Right forelimb (tissue), 1 donor: ENCODE measurements around the gene RNF34.

Source experiments
- DNase-seq: peaks from one replicate; pipeline ENCODE4 v3.0.0-alpha.2; 2018

Gene RNF34

DNA sequence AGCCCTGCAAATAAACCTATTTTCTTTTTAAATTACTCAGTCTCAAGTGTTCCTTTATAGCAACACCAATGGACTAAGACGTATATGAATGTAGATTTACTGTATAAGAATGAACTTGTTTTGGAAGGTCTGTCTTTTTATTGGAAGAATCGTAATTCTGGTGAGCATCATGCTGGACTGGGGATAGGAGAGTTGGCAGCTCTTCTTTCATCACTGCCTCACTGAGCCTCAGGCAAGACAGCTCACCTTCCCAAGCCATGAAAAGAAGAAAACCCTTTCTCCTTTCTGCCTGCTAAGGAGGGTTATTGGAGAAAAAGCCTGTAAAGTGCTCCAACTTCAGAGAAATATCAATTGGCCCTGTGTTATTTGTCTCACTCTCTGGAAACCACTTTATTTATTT lies 9.1 kb upstream of the RNF34 start:
- DNase-seq = no peak

DNA sequence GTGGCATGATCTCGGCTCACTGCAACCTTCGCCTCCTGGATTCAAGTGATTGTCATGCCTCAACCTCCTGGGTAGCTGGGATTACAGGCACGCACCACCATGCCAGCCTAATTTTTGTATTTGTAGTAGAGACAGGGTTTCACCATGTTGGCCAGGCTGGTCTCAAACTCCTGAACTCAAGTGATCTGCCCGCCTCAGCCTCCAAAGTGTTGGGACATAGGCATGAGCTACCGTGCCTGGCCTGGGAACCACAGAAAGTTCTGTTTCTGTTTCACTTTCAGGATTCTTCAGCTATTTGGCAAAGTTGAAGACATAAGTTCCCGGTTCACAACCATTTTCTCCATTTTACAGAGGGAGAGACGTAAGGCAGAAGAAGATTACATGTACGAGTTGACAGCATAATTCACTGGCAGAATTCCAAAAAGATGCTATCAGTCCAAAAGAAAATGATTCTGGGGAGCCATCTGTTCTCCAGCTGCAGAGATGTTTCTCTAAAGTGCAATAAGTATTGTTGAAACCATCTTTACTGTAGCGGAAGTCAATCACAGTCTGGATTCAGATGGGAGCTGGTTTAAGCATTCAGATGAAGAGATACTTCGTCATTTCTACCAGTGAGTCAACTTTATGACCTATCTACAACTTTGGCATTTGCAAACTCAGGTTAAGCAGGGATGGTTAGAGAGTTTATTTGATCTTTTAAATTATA lies 8.1 kb upstream of the RNF34 start:
- DNase-seq = no peak

DNA sequence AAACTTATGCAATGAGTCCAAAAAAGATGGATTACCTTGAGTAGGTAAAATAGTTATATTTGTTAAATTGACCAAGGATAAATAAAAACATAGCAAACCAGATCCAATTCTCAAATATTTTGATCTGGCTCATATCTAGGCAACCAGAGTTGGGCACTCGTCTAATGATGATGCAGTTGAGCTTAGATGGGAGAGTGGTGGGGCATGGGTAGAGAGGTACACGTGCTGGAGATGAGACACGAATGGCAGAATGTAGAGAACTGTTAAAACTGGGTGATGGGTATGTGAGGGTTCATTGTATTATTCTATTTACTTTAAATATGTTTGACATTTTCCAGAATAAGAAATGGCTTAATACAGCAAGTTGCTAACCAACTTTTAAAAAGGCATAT lies 7.6 kb upstream of the RNF34 start:
- DNase-seq = no peak

DNA sequence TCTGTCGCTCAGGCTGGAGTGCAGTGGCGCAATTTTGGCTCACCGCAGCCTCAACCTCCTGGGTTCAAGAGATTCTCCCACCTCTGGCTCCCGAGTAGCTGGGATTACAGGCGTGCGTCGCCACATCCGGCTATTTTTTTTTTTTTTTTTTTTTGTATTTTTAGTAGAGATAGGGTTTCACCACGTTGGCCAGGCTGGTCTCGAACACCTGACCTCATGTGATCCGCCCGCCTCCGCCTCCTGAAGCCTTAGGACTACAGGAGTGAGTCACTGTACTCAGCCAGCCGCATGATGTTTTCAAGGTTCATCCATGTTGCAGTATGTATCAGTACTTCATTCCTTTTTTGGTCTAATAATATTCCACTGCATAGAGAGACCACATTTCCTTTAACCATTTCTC lies 2.4 kb upstream of the RNF34 start:
- DNase-seq = no peak

DNA sequence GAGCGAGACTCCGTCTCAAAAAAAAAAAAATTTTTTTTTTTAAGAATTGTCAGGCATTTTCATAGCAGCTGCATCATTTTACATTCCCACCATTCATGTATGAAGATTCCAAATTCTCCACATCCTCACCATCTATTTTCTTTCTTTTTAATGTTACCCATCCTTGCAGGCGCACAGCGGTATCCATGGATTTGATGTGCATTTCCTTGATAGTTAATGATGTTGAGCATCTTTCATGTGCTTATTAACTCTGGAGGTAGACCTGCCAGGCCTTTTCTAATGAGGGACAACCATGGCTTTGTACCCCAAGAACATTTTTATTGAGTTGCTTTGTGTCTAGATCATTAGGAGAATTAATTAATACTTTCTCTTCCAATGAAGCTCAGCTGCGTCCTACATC lies 1.6 kb upstream of the RNF34 start:
- DNase-seq = no peak

DNA sequence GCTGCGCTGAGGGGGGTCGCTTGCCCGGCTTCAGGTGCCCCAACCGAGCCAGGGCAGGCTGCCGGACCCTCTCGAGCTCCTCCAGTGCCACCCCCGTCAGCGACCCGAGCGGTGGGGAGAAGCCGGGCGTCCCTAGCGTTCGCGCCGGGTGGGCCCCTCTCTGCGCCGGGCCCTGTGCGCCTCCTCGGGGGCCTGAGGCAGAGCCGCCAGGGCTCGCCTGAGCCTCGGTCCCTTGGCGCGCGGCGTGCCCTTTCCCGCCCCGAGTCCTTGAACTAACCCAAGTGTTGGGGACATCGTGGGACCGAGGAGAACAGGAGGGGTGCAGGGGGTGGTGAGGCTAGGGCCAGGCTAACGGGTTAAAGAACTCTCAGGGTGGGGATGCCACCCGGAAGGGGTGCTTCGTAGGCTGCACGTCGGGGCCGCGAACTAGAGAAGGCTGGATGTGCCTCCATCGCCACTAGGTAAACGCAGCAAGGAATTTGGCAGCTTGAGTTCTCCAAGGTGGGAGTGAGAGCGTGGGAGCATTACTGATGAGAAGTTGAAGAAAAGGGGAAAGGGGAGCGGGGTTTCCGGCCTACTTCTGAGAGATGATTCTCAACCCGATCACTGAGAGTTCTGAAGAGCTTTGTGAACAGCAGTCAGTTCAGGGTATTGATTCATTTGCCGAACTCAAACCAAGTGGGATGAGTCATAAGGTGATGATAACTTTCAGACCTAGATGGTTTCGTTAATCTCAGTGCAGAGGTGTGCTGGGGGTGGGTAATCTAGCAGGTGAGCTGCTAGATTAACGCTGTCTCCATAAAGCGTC lies 618 bp downstream of the RNF34 start:
- no peak for DNase-seq

DNA sequence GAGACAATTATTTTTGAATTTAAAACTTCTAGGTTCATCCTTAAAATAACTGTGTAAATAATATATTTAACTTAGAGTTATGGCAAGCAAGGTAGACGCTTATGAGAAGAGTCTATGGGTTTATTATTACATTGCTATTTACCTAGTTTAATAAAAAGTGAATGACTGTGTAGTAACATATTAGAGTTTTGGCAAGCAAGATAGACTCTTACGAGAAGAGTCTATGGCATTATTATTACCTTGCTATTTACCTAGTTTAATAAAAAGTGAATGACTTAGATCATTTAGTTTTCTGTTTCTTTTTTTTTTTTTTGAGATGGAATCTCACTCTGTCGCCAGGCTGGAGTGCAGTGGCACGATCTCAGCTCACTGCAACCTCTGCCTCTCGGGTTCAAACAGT lies 3.8 kb downstream of the RNF34 start:
- no peak for DNase-seq

DNA sequence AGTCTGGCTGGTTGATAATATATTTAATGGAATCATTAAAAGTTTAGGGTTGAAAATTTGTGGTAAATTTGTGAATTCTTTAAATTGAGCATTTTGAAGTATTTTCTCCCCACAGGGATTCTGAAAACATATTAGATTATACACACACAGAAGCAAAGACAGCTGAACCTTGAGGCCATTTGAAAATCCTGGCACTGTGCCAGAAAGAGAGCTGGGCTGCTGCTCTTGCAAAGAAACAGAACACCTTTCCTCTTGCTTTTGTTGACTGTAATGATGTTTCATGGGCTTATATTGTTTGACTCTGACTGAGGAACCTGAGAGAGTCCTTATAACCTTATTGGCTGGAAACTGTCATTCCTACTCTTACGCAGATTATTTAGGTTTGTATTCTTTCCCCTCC lies 4.8 kb downstream of the RNF34 start:
- DNase-seq = no peak

DNA sequence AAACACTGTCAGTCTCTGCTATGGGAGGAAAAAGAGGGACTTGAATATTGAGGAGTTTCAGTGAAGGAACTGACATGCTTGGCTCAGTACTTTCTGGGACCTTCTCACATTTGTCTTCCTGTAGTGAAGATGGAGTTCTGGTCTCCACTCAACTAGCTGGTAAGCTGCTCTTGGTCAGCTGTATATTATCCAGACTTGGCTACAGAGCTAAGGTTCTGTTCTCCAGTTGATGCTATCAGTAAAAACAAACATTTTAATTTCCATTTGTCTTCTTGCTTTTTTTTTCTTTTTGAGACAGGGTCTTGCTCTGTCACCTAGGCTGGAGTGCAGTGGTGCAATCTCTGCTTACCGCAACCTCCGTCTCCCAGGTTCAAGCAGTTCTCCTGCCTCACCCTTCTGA lies 5.3 kb downstream of the RNF34 start:
- DNase-seq = no peak

DNA sequence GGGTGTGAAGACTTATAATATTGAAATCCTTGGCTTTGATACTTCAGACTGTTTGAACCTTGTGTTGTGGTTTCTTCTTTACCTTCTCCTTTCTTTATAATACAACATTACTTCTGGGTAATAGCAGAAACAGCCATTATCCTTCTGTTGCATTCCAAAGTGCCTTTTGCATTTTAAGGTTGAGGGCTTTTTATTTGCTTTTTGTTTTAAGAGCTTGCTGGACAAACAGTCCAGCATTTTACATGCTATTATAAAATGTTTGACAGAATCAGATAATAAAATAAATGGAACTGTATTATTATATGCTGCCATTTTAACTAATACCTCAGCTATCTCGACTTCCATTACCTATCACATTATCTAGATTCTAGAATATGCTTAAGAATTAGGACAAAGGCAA lies 14.0 kb downstream of the RNF34 start:
- no peak for DNase-seq

DNA sequence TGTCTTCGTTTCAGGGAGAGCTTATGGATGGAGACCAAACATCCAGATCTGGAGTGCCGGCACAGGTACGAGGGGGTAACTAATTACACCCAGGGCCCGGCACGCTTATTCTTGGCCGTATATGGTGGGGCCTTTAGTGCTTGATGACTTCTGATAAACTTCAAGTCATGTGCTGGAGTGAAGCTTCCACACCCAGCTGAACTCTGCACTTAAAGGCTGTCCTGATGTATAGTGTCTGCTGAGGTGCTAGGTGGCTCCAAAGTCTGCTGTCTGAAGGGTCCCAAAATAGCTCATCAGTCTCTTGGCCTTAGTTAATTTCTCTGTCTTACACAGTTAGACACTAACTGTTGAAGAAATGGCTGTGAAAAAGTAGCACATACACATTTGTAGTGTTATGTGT lies 17.9 kb downstream of the RNF34 start:
- DNase-seq = no peak

DNA sequence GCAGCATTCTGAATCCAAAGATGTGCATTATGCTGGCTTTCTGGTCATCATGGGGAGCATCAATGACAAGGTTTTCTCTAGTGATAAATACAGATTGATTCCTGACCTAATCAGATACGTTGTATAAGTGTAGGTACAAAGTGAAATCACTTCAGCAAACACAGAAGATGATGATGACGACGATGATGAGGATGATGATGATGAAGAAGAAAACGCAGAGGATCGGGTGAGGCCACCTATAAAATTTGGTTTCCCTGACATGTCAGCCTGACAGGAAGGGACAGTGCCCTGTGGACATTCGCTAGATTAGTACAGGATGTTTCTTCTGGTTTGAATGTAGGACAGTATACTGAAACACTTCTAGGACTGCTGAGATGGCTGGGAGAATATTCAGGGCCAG lies 20.2 kb downstream of the RNF34 start:
- no peak for DNase-seq

DNA sequence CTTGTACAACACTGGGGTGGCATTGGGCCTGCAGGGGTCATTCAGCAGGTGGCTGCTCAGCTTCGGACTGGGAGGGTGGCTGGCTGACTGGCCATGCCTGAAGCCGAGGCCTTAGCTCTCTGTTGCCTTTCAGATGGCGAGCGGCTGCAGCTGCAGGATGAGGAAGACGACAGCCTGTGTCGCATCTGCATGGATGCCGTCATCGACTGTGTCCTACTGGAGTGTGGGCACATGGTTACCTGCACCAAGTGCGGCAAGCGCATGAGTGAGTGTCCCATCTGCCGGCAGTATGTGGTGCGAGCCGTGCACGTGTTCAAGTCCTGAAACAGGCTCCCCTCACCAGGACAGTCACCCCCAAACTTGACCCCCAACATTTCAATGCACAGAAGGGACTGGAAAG lies 23.3 kb downstream of the RNF34 start:
- no peak for DNase-seq

DNA sequence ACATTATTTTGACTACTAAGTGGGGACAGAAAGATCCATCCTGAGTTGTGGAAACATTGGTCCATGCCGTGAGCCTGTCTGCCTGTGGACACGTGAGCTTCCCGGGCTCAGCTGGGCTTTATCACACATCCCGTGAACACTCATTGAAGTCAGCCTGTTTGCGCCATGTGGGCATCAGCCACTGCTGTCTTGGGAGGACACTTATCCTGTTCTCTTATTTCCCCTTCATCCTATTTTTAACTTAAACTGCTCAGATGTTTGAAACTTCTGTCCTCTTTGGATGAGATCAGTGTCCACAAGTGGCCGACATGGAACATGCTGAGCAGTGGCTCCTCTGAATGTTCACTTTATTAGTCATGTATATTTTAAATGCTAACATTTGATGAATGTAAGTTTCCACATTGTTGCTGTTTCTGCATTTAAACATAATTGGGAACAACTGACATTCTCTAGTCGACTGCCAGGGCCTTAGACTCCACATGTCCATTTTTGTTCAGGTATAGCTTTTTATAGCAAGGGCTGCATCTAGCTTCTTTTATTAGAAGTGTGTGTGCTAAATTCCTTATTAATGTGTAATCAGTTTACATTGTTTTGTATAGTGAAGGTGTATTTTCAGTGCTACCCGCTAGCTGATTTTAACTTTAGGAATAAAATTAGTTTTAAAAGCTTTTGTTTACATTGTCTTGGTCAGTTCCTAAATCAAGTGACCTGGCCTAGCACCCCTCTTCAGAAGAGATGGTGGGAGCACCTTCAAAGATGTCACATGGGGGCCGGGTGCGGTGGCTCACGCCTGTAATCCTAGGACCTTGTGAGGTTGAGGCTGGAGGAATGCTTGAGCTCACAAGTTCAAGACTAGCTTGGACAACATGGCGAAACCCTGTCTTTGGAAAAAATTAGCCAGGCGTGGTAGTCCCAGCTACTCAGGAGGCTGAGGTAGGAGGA lies 24.0 kb downstream of the RNF34 start:
- DNase-seq = no peak

DNA sequence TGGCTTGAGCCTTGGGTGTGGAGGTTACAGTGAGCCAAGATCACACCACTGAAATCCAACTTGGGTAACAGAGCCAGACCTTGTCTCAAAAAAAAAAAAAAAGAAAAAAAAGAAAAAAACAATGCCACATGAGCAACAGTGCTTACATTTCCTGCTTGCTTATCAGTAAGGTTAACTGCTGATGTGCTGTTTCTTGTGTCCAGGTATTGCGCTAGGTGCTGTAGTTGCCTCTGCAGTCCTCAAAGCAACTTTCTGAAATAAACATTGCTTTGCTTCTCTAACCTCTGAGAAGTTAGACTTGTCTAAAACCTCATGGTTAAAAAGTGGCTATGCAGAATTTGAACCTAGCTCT lies 24.7 kb downstream of the RNF34 start:
- no peak for DNase-seq

DNA sequence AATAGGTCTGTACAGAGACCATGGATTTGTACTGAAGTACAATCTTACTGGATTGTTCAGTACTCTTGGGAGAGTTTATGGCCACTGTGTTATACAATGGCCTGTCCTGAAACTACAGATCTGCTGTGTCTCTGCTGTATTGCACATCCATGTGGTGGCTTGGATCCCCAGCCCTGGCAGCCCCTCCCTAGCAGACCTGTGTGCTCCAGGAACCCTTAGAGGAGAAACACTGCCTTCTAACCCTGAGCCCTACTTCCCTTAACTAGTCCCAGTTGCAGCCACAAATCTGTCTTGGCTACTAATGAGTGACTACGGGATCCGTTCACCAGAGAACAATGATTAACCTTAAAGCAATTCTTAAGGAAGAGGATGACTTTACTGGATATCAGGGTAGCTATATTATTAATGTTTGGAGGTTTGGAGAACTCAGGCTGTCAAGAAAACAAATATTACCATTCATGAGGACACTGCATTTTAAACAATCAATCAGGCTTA lies 27.7 kb downstream of the RNF34 start:
- DNase-seq = no peak

DNA sequence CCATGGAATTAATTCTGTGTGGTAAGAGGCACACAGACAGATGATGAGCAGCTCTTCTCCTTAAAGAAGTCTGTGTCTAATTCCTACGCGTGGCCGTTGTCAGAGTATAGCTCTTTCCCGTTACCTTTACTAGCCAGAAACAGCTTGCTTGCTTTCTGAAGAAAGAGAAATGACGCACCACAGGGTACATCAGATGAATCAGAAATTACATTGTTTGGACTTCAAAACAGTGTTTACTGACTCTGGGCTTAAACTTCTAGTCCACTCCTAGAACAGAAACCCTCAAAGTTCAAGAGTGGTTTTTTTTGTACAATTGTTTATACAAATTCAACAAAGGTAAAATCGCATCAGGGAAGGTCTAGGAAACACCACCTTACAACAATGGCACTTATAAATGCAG lies 29.0 kb downstream of the RNF34 start:
- no peak for DNase-seq

DNA sequence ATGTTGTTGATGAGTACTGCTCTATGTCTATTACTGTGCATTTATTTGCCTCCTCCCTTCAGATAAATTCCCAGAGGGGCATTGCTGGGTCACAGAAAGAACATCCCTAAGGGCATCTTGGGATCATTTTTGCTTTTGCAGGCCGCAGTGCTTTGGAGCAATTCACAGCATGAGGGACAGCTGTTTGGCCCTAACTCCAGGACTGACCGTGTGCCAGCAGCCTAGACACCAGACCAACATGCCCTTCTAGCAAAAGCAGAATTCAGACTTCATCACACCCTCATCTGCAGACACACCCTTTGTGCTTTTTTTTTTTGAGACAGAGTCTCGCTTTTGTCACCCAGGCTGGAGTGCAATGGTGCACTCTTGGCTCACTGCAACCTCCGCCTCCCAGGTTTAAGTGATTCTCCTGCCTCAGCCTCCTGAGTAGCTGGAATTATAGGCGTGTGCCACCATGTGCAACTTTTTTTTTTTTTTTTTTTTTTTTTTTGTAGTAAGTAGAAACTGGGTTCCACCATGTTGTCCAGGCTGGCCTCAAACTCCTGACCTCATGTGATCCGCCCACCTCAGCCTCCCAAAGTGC lies 31.0 kb downstream of the RNF34 start:
- DNase-seq = no peak

DNA sequence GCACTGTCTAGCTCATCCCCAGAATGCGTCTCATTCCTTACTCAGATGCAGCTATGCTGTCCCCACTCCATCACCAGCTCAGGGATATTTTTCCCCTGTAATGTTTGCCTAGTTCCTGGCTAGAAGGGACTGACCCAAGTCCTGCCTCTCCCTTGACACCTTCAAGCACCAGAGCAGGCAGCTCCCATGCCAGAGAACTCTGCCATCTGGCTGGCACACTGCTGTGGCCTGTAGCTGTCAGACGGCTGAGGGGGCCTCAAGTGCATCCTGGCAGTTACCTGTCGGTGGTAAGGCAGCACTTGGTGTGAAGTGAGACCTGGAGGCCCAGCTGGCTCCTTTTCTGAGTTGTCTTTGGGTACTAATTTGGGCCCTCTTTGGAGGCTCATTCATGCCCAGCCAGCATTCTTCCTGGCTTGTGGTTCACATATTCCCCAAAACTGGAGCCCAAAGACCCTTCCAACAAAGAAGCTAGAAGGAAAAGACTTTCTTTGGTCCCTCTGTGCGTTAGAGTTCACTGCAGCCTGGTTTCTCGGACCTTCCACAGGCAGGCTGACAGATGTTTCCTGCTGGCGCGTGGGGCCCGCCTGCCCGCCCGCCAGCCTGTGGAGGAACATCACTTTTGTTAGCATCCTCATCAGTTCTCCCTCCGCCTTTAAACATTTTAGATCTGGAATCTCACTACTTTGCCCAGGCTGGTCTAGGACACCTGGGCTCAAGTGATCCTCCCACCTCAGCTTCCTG lies 33.0 kb downstream of the RNF34 start:
- no peak for DNase-seq

DNA sequence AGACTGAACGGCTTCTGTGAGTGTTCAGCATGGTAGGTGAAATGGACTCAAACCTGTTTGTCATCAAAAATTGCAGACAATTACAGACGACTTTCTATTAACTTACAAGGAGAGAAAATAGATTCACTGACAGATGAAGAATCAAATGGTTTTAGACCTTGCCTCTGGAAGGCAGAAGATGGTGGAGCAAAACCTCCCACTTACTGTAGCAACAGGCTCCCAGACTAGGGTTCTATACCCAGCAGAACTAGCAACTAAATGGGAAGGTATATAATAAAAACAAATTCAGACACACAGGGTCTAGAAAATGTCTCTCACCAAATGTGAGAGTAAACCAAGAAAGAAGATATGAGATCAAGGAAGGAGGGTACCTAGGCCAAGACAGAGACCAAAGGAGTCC lies 36.8 kb downstream of the RNF34 start:
- DNase-seq = no peak

DNA sequence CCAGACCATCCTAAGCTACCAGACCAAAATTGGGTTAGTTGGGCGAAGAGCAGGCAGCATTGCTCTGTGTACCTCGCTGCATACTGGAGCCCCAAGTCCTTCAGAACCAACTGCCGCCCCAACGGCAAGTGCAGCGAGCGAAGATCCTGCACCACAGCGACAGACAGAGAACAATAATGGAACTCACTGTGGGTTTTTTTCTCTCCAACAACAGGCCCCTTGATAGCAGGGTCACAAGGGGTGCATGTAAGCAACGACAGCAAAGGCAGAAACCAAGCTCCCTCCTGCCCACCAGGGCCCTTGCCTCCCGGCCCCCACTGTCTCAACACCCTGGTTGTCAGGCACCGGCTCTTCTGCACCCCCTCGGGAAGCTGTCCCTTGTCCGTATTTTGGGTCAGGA lies 39.0 kb downstream of the RNF34 start:
- no peak for DNase-seq

DNA sequence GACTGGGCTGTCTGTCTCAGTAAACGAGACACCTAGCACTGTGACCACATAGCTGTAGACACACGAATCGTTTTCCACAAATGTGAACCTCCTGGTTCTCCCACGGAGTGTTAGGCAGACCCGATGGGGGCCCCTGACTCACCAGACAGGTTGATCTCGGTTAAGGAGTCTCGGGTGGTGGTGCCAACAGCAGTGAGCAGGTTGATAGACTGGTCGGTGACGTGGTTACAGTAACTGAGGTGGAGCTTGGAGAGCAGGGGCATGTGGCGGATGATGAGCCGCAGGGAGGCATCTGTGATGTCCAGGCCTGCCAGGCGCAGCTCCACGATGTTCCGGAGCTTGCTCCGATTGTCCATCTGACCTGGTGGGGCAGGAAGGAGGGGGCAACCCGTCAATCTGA lies 39.8 kb downstream of the RNF34 start:
- no peak for DNase-seq
